Calu3 (cell line): ENCODE results near the gene C1QTNF2. TPM values are rescaled to one million over a fixed set of nuclear protein-coding genes. Genes with fewer than 3 reads are reported as not detected.

Experiments
- BruUV-seq: library from RNA; stranded (reverse); fragments of 400-500 nt; replicated peaks from 2 replicates; lab custom pipeline; 2021; lab: Mats Ljungman, UMichigan
- CTCF ChIA-PET: fragments of 300-600 bp; sonication (Branson Sonifier 250); formaldehyde crosslinking; loops from one replicate; lab custom pipeline; 2022; ENCODE audit warnings: antibody characterized with exemption; lab: Charles Lee
- DNase-seq: peaks from one replicate; pipeline ENCODE4 v3.0.0; 2022
- H3K27ac Mint-ChIP-seq: one replicate; pipeline ENCODE4 v1.8.0; 2022; ENCODE audit warnings: mixed read lengths; ENCODE audit not compliant: unreplicated experiment
- H3K27me3 Mint-ChIP-seq: one replicate; pipeline ENCODE4 v1.8.0; 2022; ENCODE audit warnings: mixed read lengths; ENCODE audit not compliant: unreplicated experiment
- H3K36me3 Mint-ChIP-seq: one replicate; pipeline ENCODE4 v1.8.0; 2022; ENCODE audit warnings: mild to moderate bottlenecking, moderate library complexity, mixed read lengths; ENCODE audit not compliant: insufficient read depth, unreplicated experiment
- H3K4me1 Mint-ChIP-seq: one replicate; pipeline ENCODE4 v1.8.0; 2022; ENCODE audit warnings: mild to moderate bottlenecking, low read depth, mixed read lengths; ENCODE audit not compliant: unreplicated experiment
- H3K4me3 Mint-ChIP-seq: one replicate; pipeline ENCODE4 v1.8.0; 2022; ENCODE audit warnings: mild to moderate bottlenecking, low read depth, moderate library complexity, mixed read lengths; ENCODE audit not compliant: unreplicated experiment
- H3K9me3 Mint-ChIP-seq: one replicate; pipeline ENCODE4 v1.8.0; 2022; ENCODE audit warnings: low read depth, mixed read lengths; ENCODE audit not compliant: unreplicated experiment
- CTCF ChIP-seq: fragments of 200-600 bp; IDR thresholded peaks from one replicate; pipeline ENCODE4 v1.8.0; 2022; ENCODE audit warnings: antibody characterized with exemption; ENCODE audit not compliant: unreplicated experiment
- intact Hi-C: fragments of 100-400 bp; cut with micrococcal nuclease; formaldehyde crosslinking; loops from one replicate; pipeline ENCODE4 v1.10.0; 2022; ENCODE audit not compliant: unreplicated experiment
- total RNA-seq: library from RNA; stranded (reverse); gene quantifications from 2 replicates; pipeline ENCODE4 v1.2.3, GENCODE V29; 2022

C1QTNF2 gene
- total RNA-seq, 1 experiment from 2014 or later: not detected

- BruUV-seq: no TSS peak
- Mint-ChIP-seq H3K27me3 (no peaks in the 10 kb centered on the region), H3K4me3 (no peak overlapping the region), H3K36me3 (no peaks in the 10 kb centered on the region), H3K9me3 (no peaks in the 10 kb centered on the region), H3K4me1 (peaks cover 21% of the 10 kb centered on the region), H3K27ac (no peak overlapping the region)
- CTCF ChIA-PET: no interaction called here
- TF ChIP-seq CTCF: no peak
- DNase-seq: no peak
- intact Hi-C loops: no loop called here
Observed at GRCh38 chr5:160305319-160305718, 65.1 kb downstream of the C1QTNF2 start.

DNA sequence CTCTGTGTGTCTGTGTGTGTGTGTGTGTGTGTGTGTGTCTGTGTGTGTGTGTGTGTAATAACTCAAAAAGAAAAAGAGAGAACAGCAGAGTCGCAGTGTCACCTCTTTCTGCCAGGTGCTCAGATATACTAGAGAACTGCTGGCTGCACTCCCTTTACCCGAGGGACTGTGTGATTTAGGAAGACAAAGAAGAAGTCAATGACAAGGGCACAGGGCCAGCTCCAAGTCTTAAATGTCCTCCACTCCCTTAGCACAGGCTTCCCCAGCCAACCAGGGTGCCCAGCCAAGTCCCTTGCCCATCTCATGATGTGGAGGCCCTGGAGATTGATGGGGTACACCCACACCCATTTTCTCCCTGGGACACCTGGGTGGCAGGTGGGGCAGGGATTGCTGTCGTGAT, 66.7 kb downstream of the C1QTNF2 start:
- no peak for TF ChIP-seq CTCF
- no TSS peak for BruUV-seq
- Mint-ChIP-seq H3K27me3 (no peaks in the 10 kb centered on the region), H3K27ac (no peak overlapping the region), H3K9me3 (no peaks in the 10 kb centered on the region), H3K4me3 (no peak overlapping the region), H3K4me1 (peaks cover 16% of the 10 kb centered on the region), H3K36me3 (no peaks in the 10 kb centered on the region)
- DNase-seq: no peak
- intact Hi-C loops: no loop called here
- CTCF ChIA-PET: no interaction called here

GRCh38 chr5:160298189-160298588, 72.2 kb downstream of the C1QTNF2 start:
- no peak overlapping the region for H3K27ac Mint-ChIP-seq
- BruUV-seq: no TSS peak
- intact Hi-C loops: no loop called here
- H3K4me3 Mint-ChIP-seq: no peak overlapping the region
- TF ChIP-seq CTCF: no peak
- CTCF ChIA-PET: interaction anchor here (0.9 kb wide), 1 partner anchor 10 kb away, joined by 3 read pairs; no protein-coding TSS in a partner anchor
- H3K36me3 Mint-ChIP-seq: no peaks in the 10 kb centered on the region
- H3K4me1 Mint-ChIP-seq: peaks cover 17% of the 10 kb centered on the region
- no peaks in the 10 kb centered on the region for H3K27me3 Mint-ChIP-seq
- H3K9me3 Mint-ChIP-seq: no peaks in the 10 kb centered on the region
- DNase-seq: no peak

DNA sequence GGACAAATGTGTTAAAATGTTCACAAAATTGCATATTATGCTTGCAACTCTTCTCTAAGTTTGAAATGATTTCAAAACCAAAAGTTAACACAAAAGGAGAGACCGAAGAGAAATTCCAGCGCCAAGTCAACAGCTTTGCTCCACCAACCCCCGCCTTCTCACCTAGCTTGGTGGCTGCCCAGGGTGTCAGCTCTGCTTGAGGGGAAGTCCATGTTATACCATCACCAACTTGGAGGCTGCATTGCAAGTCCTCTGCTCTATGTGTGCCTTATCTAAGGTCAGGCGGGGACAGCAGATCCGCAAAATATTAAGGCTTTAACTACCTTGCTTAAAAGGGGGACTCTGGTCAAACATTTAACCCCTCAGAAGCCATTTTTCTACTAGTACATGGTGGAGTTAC, 72.7 kb downstream of the C1QTNF2 start:
- no peaks in the 10 kb centered on the region for H3K9me3 Mint-ChIP-seq
- DNase-seq: no peak
- no peaks in the 10 kb centered on the region for H3K27me3 Mint-ChIP-seq
- intact Hi-C loops: no loop called here
- BruUV-seq: no TSS peak
- no peak for TF ChIP-seq CTCF
- H3K4me1 Mint-ChIP-seq: peaks cover 17% of the 10 kb centered on the region
- H3K36me3 Mint-ChIP-seq: no peaks in the 10 kb centered on the region
- no peak overlapping the region for H3K27ac Mint-ChIP-seq
- CTCF ChIA-PET: interaction anchor here (0.9 kb wide), 1 partner anchor 10 kb away, joined by 3 read pairs; no protein-coding TSS in a partner anchor
- no peak overlapping the region for H3K4me3 Mint-ChIP-seq

Other genes starting within 250 kb of the C1QTNF2 start
- gene FABP6, start 141.1 kb downstream of the C1QTNF2 start, total RNA-seq: 1.0 and 1.6 TPM in 2 replicates
- 13.2 and 17.4 TPM in 2 replicates for gene CCNJL, start 58.1 kb downstream of the C1QTNF2 start, total RNA-seq
- gene FAM200C, start 29.4 kb upstream of the C1QTNF2 start, total RNA-seq: 6.5 and 7.5 TPM in 2 replicates
- 62.8 and 71.2 TPM in 2 replicates for gene SLU7, start 48.5 kb upstream of the C1QTNF2 start, total RNA-seq
- 144 and 184 TPM in 2 replicates for gene PTTG1, start 51.2 kb upstream of the C1QTNF2 start, total RNA-seq